ENCODE results near the gene FMN2. TPM values are rescaled to one million over a fixed set of nuclear protein-coding genes. Genes with fewer than 3 reads are reported as not detected.

The FMN2 gene
- total RNA-seq, 1 experiment from 2014 or later = 0.59 TPM

DNA sequence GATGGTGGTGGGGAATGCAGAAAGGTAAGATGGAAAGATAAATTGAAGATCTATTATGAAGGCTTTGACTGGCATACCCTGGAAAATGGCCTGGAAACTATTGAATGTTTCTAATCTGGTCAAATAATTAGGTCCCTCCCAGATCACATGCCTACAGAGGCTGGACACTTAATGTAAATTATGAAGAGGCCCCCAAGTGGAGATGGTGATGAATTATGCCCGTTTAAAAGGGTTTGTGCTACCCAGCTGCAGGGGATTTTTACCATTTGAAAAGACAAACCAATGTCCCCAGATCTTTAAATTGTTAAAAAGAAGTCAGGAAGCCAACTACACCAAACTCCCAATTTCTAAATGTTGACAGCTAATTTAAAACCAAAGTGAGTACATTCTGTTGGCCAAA, 35.7 kb upstream of the FMN2 start:
- H2AFZ ChIP-seq (ENCODE audit: low read length) = no peak overlapping the region
- H3K27ac ChIP-seq (ENCODE audit: insufficient read length, low read depth, low read length) = no peak overlapping the region
- no peak overlapping the region for H3K4ac ChIP-seq (ENCODE audit: low read depth, low read length)
- H3K18ac ChIP-seq (ENCODE audit: insufficient read length, low read depth, low read length) = no peak overlapping the region
- TF ChIP-seq, protein P1, sequence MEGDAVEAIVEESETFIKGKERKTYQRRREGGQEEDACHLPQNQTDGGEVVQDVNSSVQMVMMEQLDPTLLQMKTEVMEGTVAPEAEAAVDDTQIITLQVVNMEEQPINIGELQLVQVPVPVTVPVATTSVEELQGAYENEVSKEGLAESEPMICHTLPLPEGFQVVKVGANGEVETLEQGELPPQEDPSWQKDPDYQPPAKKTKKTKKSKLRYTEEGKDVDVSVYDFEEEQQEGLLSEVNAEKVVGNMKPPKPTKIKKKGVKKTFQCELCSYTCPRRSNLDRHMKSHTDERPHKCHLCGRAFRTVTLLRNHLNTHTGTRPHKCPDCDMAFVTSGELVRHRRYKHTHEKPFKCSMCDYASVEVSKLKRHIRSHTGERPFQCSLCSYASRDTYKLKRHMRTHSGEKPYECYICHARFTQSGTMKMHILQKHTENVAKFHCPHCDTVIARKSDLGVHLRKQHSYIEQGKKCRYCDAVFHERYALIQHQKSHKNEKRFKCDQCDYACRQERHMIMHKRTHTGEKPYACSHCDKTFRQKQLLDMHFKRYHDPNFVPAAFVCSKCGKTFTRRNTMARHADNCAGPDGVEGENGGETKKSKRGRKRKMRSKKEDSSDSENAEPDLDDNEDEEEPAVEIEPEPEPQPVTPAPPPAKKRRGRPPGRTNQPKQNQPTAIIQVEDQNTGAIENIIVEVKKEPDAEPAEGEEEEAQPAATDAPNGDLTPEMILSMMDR (conservative IDR thresholded peaks at IDR 0.05) = no peak
- H2BK5ac ChIP-seq (ENCODE audit: insufficient read length, low read length) = no peak overlapping the region
- Mint-ChIP-seq H3K27ac (no peak overlapping the region; a peak in 1 of 7 replicates), H3K36me3 (ENCODE audit: insufficient read depth in 1 of 3, low read depth in 3 of 3) (no peaks in the 10 kb centered on the region), H3K27me3 (ENCODE audit: low read depth) (no peaks in the 10 kb centered on the region), H3K9me3 (no peaks in the 10 kb centered on the region), H3K4me3 (no peak overlapping the region), H3K4me1 (peaks cover 10 to 11% of the 10 kb centered on the region in 2 experiments)
- H3K79me1 ChIP-seq (ENCODE audit: insufficient read depth, low read depth, low read length, poor library complexity, severe bottlenecking) = no peaks in the 10 kb centered on the region
- H3K23me2 ChIP-seq (ENCODE audit: insufficient read length, low read depth, low read length, poor library complexity, severe bottlenecking) = no peaks in the 10 kb centered on the region
- H2BK12ac ChIP-seq (ENCODE audit: insufficient read length, low read depth, low read length) = no peak overlapping the region
- no peak overlapping the region for H4K5ac ChIP-seq (ENCODE audit: insufficient read length, low read depth, low read length)
- no peak overlapping the region for H2AK5ac ChIP-seq (ENCODE audit: insufficient read length, low read length)
- H4K20me1 ChIP-seq (ENCODE audit: control insufficient read depth, insufficient read depth, insufficient read length) = no peaks in the 10 kb centered on the region
- no peak overlapping the region for H3T11ph ChIP-seq (ENCODE audit: low read length)
- no peaks in the 10 kb centered on the region for H3K9me3 ChIP-seq (ENCODE audit: control insufficient read depth, low read depth, low read length)
- no peak overlapping the region for H3K56ac ChIP-seq (ENCODE audit: insufficient read length, low read depth, low read length)
- DNase-seq = no peak
- no peak overlapping the region for H4K8ac ChIP-seq (replicated peaks; ENCODE audit: insufficient read length, low read depth, low read length)
- no peak overlapping the region for H3K23ac ChIP-seq (ENCODE audit: insufficient read length, low read depth, low read length)
- no peaks in the 10 kb centered on the region for H3K27me3 ChIP-seq (ENCODE audit: insufficient read depth, low read length)
- no peak overlapping the region for H3K14ac ChIP-seq (ENCODE audit: insufficient read depth, low read length)
- H4K91ac ChIP-seq (ENCODE audit: insufficient read length, low read depth, low read length) = no peak overlapping the region
- H3K4me2 ChIP-seq (ENCODE audit: insufficient read depth, insufficient read length, low read length) = no peak overlapping the region
- WGBS (ENCODE audit: extremely low coverage, insufficient read length, low lambda C conversion rate) = no CpG with 5 or more reads among the region's 1 CpG
- no peak overlapping the region for H2BK15ac ChIP-seq (ENCODE audit: low read depth, low read length)
- no peak overlapping the region for H2BK120ac ChIP-seq (ENCODE audit: low read depth, low read length, poor library complexity, severe bottlenecking)
- no peak overlapping the region for H3K9ac ChIP-seq (ENCODE audit: extremely low read depth, insufficient read length, low read length)
- no peak overlapping the region for H2BK20ac ChIP-seq (ENCODE audit: low read depth, low read length, poor library complexity, severe bottlenecking)
- no peaks in the 10 kb centered on the region for H3K4me1 ChIP-seq (ENCODE audit: insufficient read depth, low read length)
- H3K79me2 ChIP-seq (ENCODE audit: insufficient read depth, low read length) = no peaks in the 10 kb centered on the region
